SK-N-MC (cell line): ENCODE results near the gene ATP13A1.
"Not testable (repeated sequence)": the region's sequence is repeated elsewhere in the genome, so short reads cannot be mapped to it uniquely, and the experiment has no call there.

ENCODE experiments used
- EZH2 ChIP-seq: fragments of 200-600 bp; sonication (generic); IDR thresholded peaks from one replicate; pipeline ENCODE4 v1.6.1; 2017; ENCODE audit warnings: antibody characterized with exemption
- FOXP2 ChIP-seq: optimal IDR thresholded peaks from 2 replicates; pipeline ENCODE3; 2011; ENCODE audit warnings: mild to moderate bottlenecking, moderate library complexity; ENCODE audit not compliant: insufficient read depth; ENCODE audit errors: extremely low read length, control extremely low read depth
- POLR2AphosphoS5 ChIP-seq: IDR thresholded peaks from 2 replicates; pipeline ENCODE4 v1.6.1; 2012; ENCODE audit warnings: mild to moderate bottlenecking, low read depth, low read length, borderline replicate concordance

GRCh38 chr19:19689023-19689422, 25.5 kb upstream of the ATP13A1 start:
- not testable (repeated sequence) for TF ChIP-seq EZH2, POLR2AphosphoS5, FOXP2
